Sigmoid colon (tissue), 7 donors: Measurements from ENCODE around the gene SPART. TPM values are rescaled to one million over a fixed set of nuclear protein-coding genes. Genes with fewer than 3 reads are reported as not detected.
"Not testable (repeated sequence)": the region's sequence is repeated elsewhere in the genome, so short reads cannot be mapped to it uniquely, and the experiment has no call there.

ENCODE experiments used
- DNase-seq: peaks from one replicate; pipeline ENCODE4 v3.0.0-alpha.2; 2019
- H3K27ac ChIP-seq, 4 donors: fragments of 200-600 bp; sonication (generic); one replicate each; pipeline ENCODE4 v1.5.1; 2016 to 2019; ENCODE audit warnings: mild to moderate bottlenecking in 1 of 4
- H3K27me3 ChIP-seq, 3 donors: fragments of 200-600 bp; sonication (generic); one replicate each; pipeline ENCODE4 v1.5.1; 2019; ENCODE audit warnings: mild to moderate bottlenecking in 1 of 3
- H3K36me3 ChIP-seq, 4 donors: fragments of 200-600 bp; sonication (generic); one replicate each; pipeline ENCODE4 v1.5.1; 2016 to 2019
- H3K4me1 ChIP-seq, 4 donors: fragments of 200-600 bp; sonication (generic); one replicate each; pipeline ENCODE4 v1.5.1; 2017 to 2019
- H3K4me3 ChIP-seq, 4 donors: fragments of 200-600 bp; sonication (generic); one replicate each; pipeline ENCODE4 v1.5.1; 2017 to 2019; ENCODE audit warnings: mild to moderate bottlenecking in 2 of 4, moderate library complexity in 1 of 4
- H3K9me3 ChIP-seq, 4 donors: fragments of 200-600 bp in 3 of 4; sonication (generic) in 3 of 4; one replicate each; pipeline versions ENCODE4 v1.5.1 to v1.6.1; 2013 to 2019
- CTCF ChIP-seq, 4 experiments: fragments of 450-650 bp in 3 of 4; fragments of 200-600 bp in 1 of 4; IDR thresholded peaks; one replicate each; pipeline ENCODE4 v1.5.1; 2016 to 2019; ENCODE audit warnings: antibody characterized with exemption in 4 of 4, mild to moderate bottlenecking in 3 of 4, moderate library complexity in 2 of 4
- EP300 ChIP-seq, 4 donors: sonication (generic); formaldehyde crosslinking; IDR thresholded peaks; one replicate each; pipeline ENCODE4 v1.6.1; 2017; ENCODE audit warnings: antibody characterized with exemption in 4 of 4
- POLR2A ChIP-seq, 2 donors: fragments of 450-650 bp; IDR thresholded peaks; one replicate each; pipeline ENCODE4 v1.6.1; 2016; ENCODE audit warnings: antibody characterized with exemption in 2 of 2, mild to moderate bottlenecking in 2 of 2, moderate library complexity in 2 of 2
- POLR2AphosphoS5 ChIP-seq, 4 donors: sonication (generic); formaldehyde crosslinking; IDR thresholded peaks; one replicate each; pipeline ENCODE4 v1.6.1; 2017; ENCODE audit warnings: antibody characterized with exemption in 4 of 4
- WGBS, 2 donors: extraction: QIAGEN DNeasy Blood & Tissue Kit; methylation state at CpG; one replicate each; pipeline ENCODE4 v1.1.7; 2013; 5-methylcytosine and 5-hydroxymethylcytosine counted together
- intact Hi-C: fragments of 100-400 bp; cut with DNase I; formaldehyde crosslinking; loops from one replicate; pipeline ENCODE4 v1.15.1; 2023
- polyA plus RNA-seq, 3 donors: library from polyadenylated mRNA; stranded (reverse); fragments of 200-250 nt; gene quantifications; one replicate each; pipeline ENCODE4 v1.2.3, GENCODE V29; 2013
- total RNA-seq, 4 donors: library from RNA; depleted of rRNA; stranded (reverse); fragments of >200 nt; gene quantifications; one replicate each; pipeline ENCODE4 v1.1.0, GENCODE V29; 2016
- donor health status: healthy with polysubstance abuse.
- donor health status: Bipolar disorder and iron deficiency.
- donor health status: healthy.

Gene SPART
- total and polyA plus RNA-seq, 7 donors, result 4.6 to 99.9 (median 83.2) TPM

- Histone ChIP-seq H3K27ac (no peak overlapping the region), H3K27me3 (no peaks in the 10 kb centered on the region), H3K9me3 (no peaks in the 10 kb centered on the region), H3K4me1 (no peaks in the 10 kb centered on the region), H3K4me3 (no peak overlapping the region), H3K36me3 (peaks cover 16 to 76% (median 37%) of the 10 kb centered on the region in 4 donors)
- TF ChIP-seq POLR2AphosphoS5 (IDR thresholded peaks at IDR 0.05) (no peak), EP300 (IDR thresholded peaks at IDR 0.05) (no peak), POLR2A (IDR thresholded peaks at IDR 0.05) (no peak), CTCF (IDR thresholded peaks at IDR 0.05) (no peak)
- intact Hi-C loops, result no loop called here
- DNase-seq, result no peak
- WGBS, 2 donors, result 94 to 97% methylated on average over 1 of the region's 1 CpG
Measured at GRCh38 chr13:36323951-36324566, 22.1 kb downstream of the SPART start.

- Histone ChIP-seq H3K4me1 (no peaks in the 10 kb centered on the region), H3K27ac (no peak overlapping the region), H3K36me3 (peaks cover 16 to 70% (median 35%) of the 10 kb centered on the region in 4 donors), H3K4me3 (no peak overlapping the region), H3K9me3 (no peaks in the 10 kb centered on the region), H3K27me3 (no peaks in the 10 kb centered on the region)
- WGBS, 2 donors, result 85 to 91% methylated on average over 3 of the region's 3 CpGs
- intact Hi-C loops, result no loop called here
- TF ChIP-seq POLR2A (IDR thresholded peaks at IDR 0.05), result no peak
- no peak for TF ChIP-seq EP300 (IDR thresholded peaks at IDR 0.05)
- no peak for TF ChIP-seq POLR2AphosphoS5 (IDR thresholded peaks at IDR 0.05)
- no peak for TF ChIP-seq CTCF (IDR thresholded peaks at IDR 0.05)
- no peak for DNase-seq
Measured at GRCh38 chr13:36323408-36323807, 22.8 kb downstream of the SPART start.

DNA sequence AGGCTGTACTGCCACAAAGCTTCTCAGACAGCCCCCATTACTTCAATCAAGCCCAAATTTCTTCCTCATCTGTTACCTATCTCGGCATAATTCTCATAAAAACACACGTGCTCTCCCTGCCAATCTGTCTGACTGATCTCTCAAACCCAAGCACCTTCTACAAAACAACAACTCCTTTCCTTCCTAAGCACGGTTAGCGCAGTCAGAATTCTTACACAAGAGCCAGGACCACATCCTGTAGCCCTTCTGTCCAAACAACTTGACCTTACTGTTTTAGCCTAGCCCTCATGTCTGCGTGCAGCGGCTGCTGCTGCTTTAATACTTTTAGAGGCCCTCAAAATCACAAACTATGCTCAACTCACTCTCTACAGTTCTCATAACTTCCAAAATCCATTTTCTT lies 26.4 kb downstream of the SPART start:
- H3K4me1 ChIP-seq, DNase-seq, intact Hi-C loops: not testable (repeated sequence)

GRCh38 chr13:36313047-36313969 lies 32.9 kb downstream of the SPART start:
- TF ChIP-seq POLR2AphosphoS5 (IDR thresholded peaks at IDR 0.05), result no peak
- TF ChIP-seq CTCF (IDR thresholded peaks at IDR 0.05), result no peak
- TF ChIP-seq EP300 (IDR thresholded peaks at IDR 0.05), result no peak
- Histone ChIP-seq H3K9me3 (no peaks in the 10 kb centered on the region), H3K4me1 (no peaks in the 10 kb centered on the region), H3K27me3 (peaks cover 0 to 3% (median 0%) of the 10 kb centered on the region in 3 donors), H3K4me3 (no peak overlapping the region), H3K36me3 (peaks cover 4 to 66% (median 22%) of the 10 kb centered on the region in 4 donors), H3K27ac (no peak overlapping the region)
- DNase-seq, result no peak
- WGBS, 2 donors, result 77 to 83% methylated on average over 3 of the region's 3 CpGs
- intact Hi-C loops, result no loop called here

More for the DNA sequence above, 26.4 kb downstream of the SPART start:
- H3K4me3 ChIP-seq, H3K27me3 ChIP-seq, H3K27ac ChIP-seq, H3K9me3 ChIP-seq: not testable (repeated sequence)
- H3K36me3 ChIP-seq, result peaks cover 8 to 40% (median 22%) of the 10 kb centered on the region in 4 donors
- WGBS, 2 donors, result 60 to 75% methylated on average over 6 of the region's 6 CpGs

DNA sequence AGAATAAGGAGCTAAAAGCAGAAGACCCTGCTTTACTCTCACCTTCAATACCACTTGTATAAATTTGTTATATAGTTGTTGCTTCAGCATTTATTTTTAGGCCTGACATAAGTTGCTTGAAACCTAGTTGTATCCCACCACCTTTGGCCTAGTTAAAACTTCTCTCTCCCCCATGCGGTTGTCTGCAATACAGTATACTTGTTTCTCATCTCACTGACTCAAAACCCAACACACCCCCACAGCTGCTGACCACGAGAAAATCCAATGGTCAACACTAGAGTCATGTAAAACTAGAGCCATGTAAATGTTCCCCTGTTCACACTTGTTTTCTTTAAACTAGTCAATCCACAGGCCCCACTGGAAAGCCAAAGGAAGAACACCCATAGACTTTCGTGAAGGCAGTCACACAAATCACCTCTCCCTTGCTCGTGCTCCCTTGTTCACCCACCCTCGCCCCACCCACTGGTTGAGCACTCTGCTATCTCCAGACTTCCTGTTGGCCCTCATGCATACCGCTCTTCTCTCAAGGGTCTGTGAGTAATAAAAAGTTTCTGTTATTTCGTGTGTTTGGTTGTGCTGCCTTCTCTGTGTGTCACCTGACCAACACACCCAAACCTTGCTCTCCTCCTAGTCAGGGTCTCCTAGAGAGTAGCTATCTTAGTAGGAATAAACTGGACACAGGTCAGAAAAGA lies 35.6 kb downstream of the SPART start:
- Histone ChIP-seq H3K9me3 (no peaks in the 10 kb centered on the region), H3K27me3 (peaks cover 0 to 3% (median 0%) of the 10 kb centered on the region in 3 donors), H3K4me1 (no peaks in the 10 kb centered on the region), H3K36me3 (peaks cover 4 to 66% (median 22%) of the 10 kb centered on the region in 4 donors), H3K4me3 (no peak overlapping the region), H3K27ac (no peak overlapping the region)
- intact Hi-C loops, result no loop called here
- DNase-seq, result no peak
- TF ChIP-seq POLR2AphosphoS5 (IDR thresholded peaks at IDR 0.05), result no peak
- no peak for TF ChIP-seq EP300 (IDR thresholded peaks at IDR 0.05)
- TF ChIP-seq POLR2A (IDR thresholded peaks at IDR 0.05), result no peak
- no peak for TF ChIP-seq CTCF (IDR thresholded peaks at IDR 0.05)
- WGBS, 2 donors, result 77 to 84% methylated on average over 7 of the region's 7 CpGs
